Epithelial cell of proximal tubule (primary cell): ENCODE results near the gene RABIF. TPM values are rescaled to one million over a fixed set of nuclear protein-coding genes. Genes with fewer than 3 reads are reported as not detected.

Experiments
- DNase-seq: peaks from one replicate; pipeline ENCODE4 v3.0.0-alpha.2; 2011; ENCODE audit warnings: low read depth
- H3K4me3 ChIP-seq: 2 replicates; pipeline ENCODE4 v1.5.1; 2011; ENCODE audit warnings: low read depth, mild to moderate bottlenecking, low read length
- CTCF ChIP-seq: conservative IDR thresholded peaks from 2 replicates; pipeline ENCODE4 v1.5.1; 2012; ENCODE audit warnings: low read depth, mild to moderate bottlenecking, low read length
- total RNA-seq: library from RNA; depleted of rRNA; stranded (reverse); fragments of >200 nt; gene quantifications from 2 replicates; pipeline ENCODE4 v1.2.3, GENCODE V29; 2015

Gene RABIF
- total RNA-seq, 1 donor from 2014 or later: 9.2 TPM

- no peak for DNase-seq
- no peak overlapping the region for H3K4me3 ChIP-seq
- no peak for TF ChIP-seq CTCF
Measured at GRCh38 chr1:202879128-202879527, 9.8 kb downstream of the RABIF start.

GRCh38 chr1:202873026-202873425 is 15.9 kb downstream of the RABIF start:
- H3K4me3 ChIP-seq: no peak overlapping the region
- DNase-seq: no peak
- TF ChIP-seq CTCF: no peak

GRCh38 chr1:202871367-202871766 is 17.6 kb downstream of the RABIF start:
- no peak overlapping the region for H3K4me3 ChIP-seq
- no peak for TF ChIP-seq CTCF
- DNase-seq: no peak

- TF ChIP-seq CTCF: peak; percentile 3
- DNase-seq: no peak
- H3K4me3 ChIP-seq: no peak overlapping the region
Measured at GRCh38 chr1:202862679-202863560, 26.0 kb downstream of the RABIF start.

GRCh38 chr1:202861420-202862132 is 27.4 kb downstream of the RABIF start:
- DNase-seq: no peak
- TF ChIP-seq CTCF: no peak
- H3K4me3 ChIP-seq: peak overlapping the region; percentile 74

GRCh38 chr1:202860744-202861419 is 28.1 kb downstream of the RABIF start:
- H3K4me3 ChIP-seq: peak overlapping the region; percentile 74
- TF ChIP-seq CTCF: no peak
- DNase-seq: no peak
